A549 (cell line): ENCODE measurements around the gene EPHA1. TPM values are rescaled to one million over a fixed set of nuclear protein-coding genes. Genes with fewer than 3 reads are reported as not detected.
"Not testable (repeated sequence)": the region's sequence is repeated elsewhere in the genome, so short reads cannot be mapped to it uniquely, and the experiment has no call there.

Experiments used
- ATAC-seq, 2 experiments: fragments of 200-7000 bp in 1 of 2; fragments of >200 bp in 1 of 2; cut with Nextera tagmentation in 1 of 2; cut with Tn5 transposase in 1 of 2; 3 replicates each; pipeline versions ENCODE4 v1.8.0 to v1.9.1; 2018 to 2020; ENCODE audit warnings: mild to moderate bottlenecking in 1 of 2, moderate library complexity in 1 of 2
- CTCF ChIA-PET: fragments of 300-600 bp; sonication (Branson Sonifier 250); formaldehyde crosslinking; extraction: SDS; loops from one replicate; lab custom pipeline; 2021; ENCODE audit warnings: antibody characterized with exemption, inconsistent platforms; lab: Yijun Ruan, JAX
- POLR2A ChIA-PET: fragments of 350-600 bp; formaldehyde crosslinking; extraction: SDS; loops from one replicate; lab custom pipeline; 2021; ENCODE audit warnings: antibody characterized with exemption, inconsistent platforms; lab: Yijun Ruan, JAX
- DNase-seq, 2 experiments: peaks; one replicate each; pipeline versions ENCODE4 v3.0.0 to v3.0.0-alpha.2; 2011 to 2016; ENCODE audit warnings: low read depth in 1 of 2, low spot score in 1 of 2
- FAIRE-seq: peaks from 2 replicates; lab custom pipeline; 2011; peaks lifted over from hg19 to GRCh38; lab: Jason Lieb, UNC
- H3K27ac ChIP-seq, 2 experiments: fragments of >200 bp; sonication (Bioruptor Twin); formaldehyde crosslinking; 3 replicates each; pipeline ENCODE4 v1.5.1; 2016 to 2017
- H3K4me1 ChIP-seq: fragments of >200 bp; sonication (Bioruptor Twin); formaldehyde crosslinking; 3 replicates; pipeline ENCODE4 v1.6.1; 2016
- H3K4me2 ChIP-seq: fragments of >200 bp; sonication (Bioruptor Twin); formaldehyde crosslinking; 3 replicates; pipeline ENCODE4 v1.6.1; 2016
- H3K4me3 ChIP-seq: fragments of >200 bp; sonication (Bioruptor Twin); formaldehyde crosslinking; 3 replicates; pipeline ENCODE4 v1.5.1; 2016
- H3K9me3 ChIP-seq: fragments of >200 bp; sonication (Bioruptor Twin); formaldehyde crosslinking; 3 replicates; pipeline ENCODE4 v1.6.1; 2016
- CHD2 ChIP-seq: fragments of 150-350 bp; IDR thresholded peaks from 2 replicates; pipeline ENCODE4 v1.6.1; 2014; ENCODE audit warnings: low read length; ENCODE audit not compliant: partially characterized antibody
- CTCF ChIP-seq: fragments of >200 bp; sonication (Bioruptor Twin); formaldehyde crosslinking; IDR thresholded peaks from 3 replicates; pipeline ENCODE4 v1.5.1; 2016
- EHMT2 ChIP-seq: fragments of 200-600 bp; sonication (generic); IDR thresholded peaks from 2 replicates; pipeline ENCODE4 v1.6.1; 2016; ENCODE audit warnings: antibody characterized with exemption, low read depth, mild to moderate bottlenecking, moderate library complexity
- ESRRA ChIP-seq: fragments of 150-350 bp; IDR thresholded peaks from 2 replicates; pipeline ENCODE4 v1.6.1; 2014; ENCODE audit warnings: mild to moderate bottlenecking, low read length, borderline replicate concordance
- FOSL2 ChIP-seq, 2 experiments: fragments of 450-650 bp in 1 of 2; fragments of >200 bp in 1 of 2; sonication (Bioruptor Twin) in 1 of 2; formaldehyde crosslinking; IDR thresholded peaks; 2 replicates each; pipeline versions ENCODE4 v1.5.0 to v1.6.1; 2016 to 2020; ENCODE audit warnings: mild to moderate bottlenecking in 1 of 2, moderate library complexity in 1 of 2
- GATA3 ChIP-seq: IDR thresholded peaks from 2 replicates; pipeline ENCODE4 v1.6.1; 2012; ENCODE audit warnings: borderline replicate concordance
- HDAC2 ChIP-seq: fragments of 200-600 bp; sonication (generic); IDR thresholded peaks from 2 replicates; pipeline ENCODE4 v1.6.1; 2016
- MAZ ChIP-seq: fragments of 150-350 bp; IDR thresholded peaks from 2 replicates; pipeline ENCODE4 v1.6.1; 2014; ENCODE audit warnings: antibody characterized with exemption, low read depth, low read length, borderline replicate concordance
- MYC ChIP-seq: IDR thresholded peaks from 2 replicates; pipeline ENCODE4 v1.6.1; 2012; ENCODE audit warnings: mild to moderate bottlenecking, inconsistent platforms, low read length, improper control_type of control experiment, borderline replicate concordance
- NFE2L2 ChIP-seq: fragments of 150-350 bp; conservative IDR thresholded peaks from 2 replicates; pipeline ENCODE4 v1.6.1; 2014; ENCODE audit warnings: low read length
- PHF8 ChIP-seq: fragments of 200-600 bp; sonication (generic); IDR thresholded peaks from 2 replicates; pipeline ENCODE4 v1.6.1; 2016; ENCODE audit warnings: low read depth, mild to moderate bottlenecking, antibody characterized with exemption, moderate library complexity, borderline replicate concordance
- RARB ChIP-seq: fragments of 250-450 bp; sonication (Bioruptor Pico); IDR thresholded peaks from 2 replicates; pipeline ENCODE4 v1.8.0; 2021; ENCODE audit warnings: mild to moderate bottlenecking, moderate library complexity
- RCOR1 ChIP-seq: fragments of 150-350 bp; IDR thresholded peaks from 2 replicates; pipeline ENCODE4 v1.6.1; 2014; ENCODE audit warnings: antibody characterized with exemption, low read length, low read depth
- SMC3 ChIP-seq: fragments of >200 bp; sonication (Bioruptor Twin); formaldehyde crosslinking; IDR thresholded peaks from 3 replicates; pipeline ENCODE4 v1.6.1; 2018; ENCODE audit warnings: inconsistent platforms
- USF2 ChIP-seq: fragments of 450-650 bp; IDR thresholded peaks from 2 replicates; pipeline ENCODE4 v1.6.1; 2014; ENCODE audit warnings: antibody characterized with exemption
- ZFP36 ChIP-seq: fragments of 450-650 bp; IDR thresholded peaks from 2 replicates; pipeline ENCODE4 v1.6.1; 2014; ENCODE audit warnings: borderline replicate concordance; ENCODE audit not compliant: partially characterized antibody
- WGBS: methylation state at CpG from one replicate; pipeline ENCODE4 v1.1.6; 2017; ENCODE audit errors: missing lambda C conversion rate; 5-methylcytosine and 5-hydroxymethylcytosine counted together
- polyA plus RNA-seq, 4 experiments: library from polyadenylated mRNA; depleted of rRNA in 3 of 4; stranded (reverse); fragments of >200 nt; fragmentation: RNase III in 1 of 4; extraction: RNeasy Plus Mini Kit Qiagen cat#74134 plus additional on column Dnase treatment in 1 of 4; gene quantifications; 2 replicates in 3 of 4; 3 replicates in 1 of 4; pipeline ENCODE4 v1.2.3, GENCODE V29; 2011 to 2017
- TF ChIP-seq, protein P1 (sequence below): fragments of 250-450 bp; sonication (Bioruptor Pico); IDR thresholded peaks from 2 replicates; pipeline ENCODE4 v1.5.0; 2021; ENCODE audit warnings: mild to moderate bottlenecking, moderate library complexity, borderline replicate concordance

EPHA1 gene
- polyA plus RNA-seq, 2 of the 4 experiments (the other 2 are of a cell fraction): not detected

- no peaks in the 10 kb centered on the region for H3K9me3 ChIP-seq
- no peak for DNase-seq
- POLR2A ChIA-PET: no interaction called here
- no peak overlapping the region for H3K4me2 ChIP-seq
- H3K4me3 ChIP-seq: no peak overlapping the region
- no peak for ATAC-seq
- TF ChIP-seq GATA3: no peak
- no peak for TF ChIP-seq MYC
- TF ChIP-seq NFE2L2: no peak
- TF ChIP-seq EHMT2: no peak
- TF ChIP-seq CTCF: no peak
- no peak for TF ChIP-seq ZFP36
- TF ChIP-seq RCOR1: no peak
- TF ChIP-seq SMC3: no peak
- no peak for TF ChIP-seq RARB (CRISPR knock-in tag)
- TF ChIP-seq USF2: no peak
- no peak for TF ChIP-seq CHD2
- TF ChIP-seq, all 56 proteins: peak for 0
- CTCF ChIA-PET: interaction anchor here (3.8 kb wide), 1 partner anchor 10 kb away, joined by 27 read pairs; no protein-coding TSS in a partner anchor
- H3K27ac ChIP-seq: no peak overlapping the region
- H3K4me1 ChIP-seq: no peaks in the 10 kb centered on the region
- WGBS: 68% methylated on average over 2 of the region's 2 CpGs
- FAIRE-seq: no peak
Measured at GRCh38 chr7:143426479-143427142, 18.0 kb upstream of the EPHA1 start.

- DNase-seq, ATAC-seq, H3K4me3 ChIP-seq, POLR2A ChIA-PET, H3K27ac ChIP-seq, H3K4me2 ChIP-seq, FAIRE-seq, H3K4me1 ChIP-seq, H3K9me3 ChIP-seq: not testable (repeated sequence)
- 87% methylated on average over 12 of the region's 34 CpGs for WGBS
- CTCF ChIA-PET: interaction anchor here (0.8 to 1.6 kb wide), 2 partner anchors 18 to 184 kb away, joined by 3 to 6 read pairs; no protein-coding TSS in a partner anchor
Measured at GRCh38 chr7:143424476-143424875, 15.8 kb upstream of the EPHA1 start.

DNA sequence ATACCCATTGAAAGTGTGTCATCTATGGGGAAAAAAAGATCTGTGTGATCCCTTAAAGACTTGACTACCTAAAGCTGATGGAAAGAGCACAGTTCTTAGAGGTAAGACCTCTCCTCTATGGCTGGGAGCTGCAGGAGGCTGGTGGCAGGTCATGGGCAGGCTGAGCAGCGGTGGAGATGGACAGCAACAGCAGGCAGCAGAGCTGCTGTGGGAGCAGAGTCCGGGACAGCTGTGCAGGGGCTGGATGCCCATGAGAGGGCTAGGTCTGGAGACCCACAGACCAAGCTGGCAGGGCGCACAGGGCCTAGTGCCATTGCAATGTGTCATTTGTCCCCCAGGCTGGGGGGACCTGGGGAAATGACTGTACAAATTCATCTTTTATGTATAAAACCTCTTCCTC, 13.4 kb upstream of the EPHA1 start:
- FAIRE-seq: no peak
- TF ChIP-seq MAZ: no peak
- no peak for TF ChIP-seq HDAC2
- TF ChIP-seq ESRRA: no peak
- no peak for TF ChIP-seq NFE2L2
- TF ChIP-seq RARB (CRISPR knock-in tag): no peak
- TF ChIP-seq, protein P1, sequence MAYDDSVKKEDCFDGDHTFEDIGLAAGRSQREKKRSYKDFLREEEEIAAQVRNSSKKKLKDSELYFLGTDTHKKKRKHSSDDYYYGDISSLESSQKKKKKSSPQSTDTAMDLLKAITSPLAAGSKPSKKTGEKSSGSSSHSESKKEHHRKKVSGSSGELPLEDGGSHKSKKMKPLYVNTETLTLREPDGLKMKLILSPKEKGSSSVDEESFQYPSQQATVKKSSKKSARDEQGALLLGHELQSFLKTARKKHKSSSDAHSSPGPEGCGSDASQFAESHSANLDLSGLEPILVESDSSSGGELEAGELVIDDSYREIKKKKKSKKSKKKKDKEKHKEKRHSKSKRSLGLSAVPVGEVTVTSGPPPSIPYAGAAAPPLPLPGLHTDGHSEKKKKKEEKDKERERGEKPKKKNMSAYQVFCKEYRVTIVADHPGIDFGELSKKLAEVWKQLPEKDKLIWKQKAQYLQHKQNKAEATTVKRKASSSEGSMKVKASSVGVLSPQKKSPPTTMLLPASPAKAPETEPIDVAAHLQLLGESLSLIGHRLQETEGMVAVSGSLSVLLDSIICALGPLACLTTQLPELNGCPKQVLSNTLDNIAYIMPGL (CRISPR knock-in tag): no peak
- TF ChIP-seq EHMT2: no peak
- TF ChIP-seq ZFP36: no peak
- TF ChIP-seq PHF8: no peak
- TF ChIP-seq FOSL2 (IDR thresholded peaks at IDR 0.05): no peak
- no peak for TF ChIP-seq FOSL2 (CRISPR knock-in tag; IDR thresholded peaks at IDR 0.05)
- peak; percentile 31 to 48; a peak in 2 of 6 replicates for ATAC-seq
- DNase-seq: no peak
- Histone ChIP-seq H3K4me2 (no peak overlapping the region), H3K4me1 (no peaks in the 10 kb centered on the region; the same call in 2 of the 3 replicates), H3K27ac (no peak overlapping the region), H3K9me3 (0 out of 3 replicates have a peak, but pooled peaks cover 3% of the 10 kb centered on the region), H3K4me3 (no peak overlapping the region)
- WGBS: 47% methylated on average over 3 of the region's 3 CpGs
- ChIA-PET POLR2A (no interaction called here), CTCF (interaction anchor here (0.5 to 1.4 kb wide), 7 partner anchors 12 to 835 kb away, joined by 3 to 4 read pairs (median 3); no protein-coding TSS in a partner anchor)

GRCh38 chr7:143420624-143421023, 12.0 kb upstream of the EPHA1 start:
- H3K4me1 ChIP-seq, FAIRE-seq, H3K27ac ChIP-seq, H3K9me3 ChIP-seq, DNase-seq, POLR2A ChIA-PET, ATAC-seq, H3K4me2 ChIP-seq, H3K4me3 ChIP-seq: not testable (repeated sequence)
- 33% methylated on average over 3 of the region's 3 CpGs for WGBS
- CTCF ChIA-PET: interaction anchor here (0.7 to 1.3 kb wide), 2 partner anchors 49 to 116 kb away, joined by 3 to 4 read pairs; no protein-coding TSS in a partner anchor
